Measurements from ENCODE around the gene KNOP1. TPM values are rescaled to one million over a fixed set of nuclear protein-coding genes. Genes with fewer than 3 reads are reported as not detected.

The KNOP1 gene
- total RNA-seq, 1 donor from 2014 or later, result 16.5 TPM

DNA sequence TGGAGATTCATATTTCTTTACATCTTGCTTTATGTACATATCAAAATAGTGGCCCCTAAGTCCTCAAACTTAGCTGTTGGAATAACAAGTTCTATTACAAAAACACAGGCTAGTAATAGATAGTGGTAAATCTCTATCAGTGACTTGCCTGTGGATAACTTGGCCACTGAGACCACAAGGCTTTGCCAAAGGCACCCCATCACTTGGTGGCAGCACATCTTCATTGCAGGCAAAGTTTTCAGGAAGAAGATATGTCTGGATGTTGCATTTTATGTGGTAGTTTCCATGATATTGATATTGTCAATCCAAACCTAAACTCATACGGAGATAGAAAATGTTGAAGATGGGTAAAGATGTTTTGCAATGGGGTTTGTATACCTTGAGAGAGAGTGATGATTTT lies 58.5 kb downstream of the KNOP1 start:
- no peak overlapping the region for H3K4me3 ChIP-seq (ENCODE audit: low read depth, low read length)
- no peak for DNase-seq (ENCODE audit: low read depth)
- TF ChIP-seq, protein P1, sequence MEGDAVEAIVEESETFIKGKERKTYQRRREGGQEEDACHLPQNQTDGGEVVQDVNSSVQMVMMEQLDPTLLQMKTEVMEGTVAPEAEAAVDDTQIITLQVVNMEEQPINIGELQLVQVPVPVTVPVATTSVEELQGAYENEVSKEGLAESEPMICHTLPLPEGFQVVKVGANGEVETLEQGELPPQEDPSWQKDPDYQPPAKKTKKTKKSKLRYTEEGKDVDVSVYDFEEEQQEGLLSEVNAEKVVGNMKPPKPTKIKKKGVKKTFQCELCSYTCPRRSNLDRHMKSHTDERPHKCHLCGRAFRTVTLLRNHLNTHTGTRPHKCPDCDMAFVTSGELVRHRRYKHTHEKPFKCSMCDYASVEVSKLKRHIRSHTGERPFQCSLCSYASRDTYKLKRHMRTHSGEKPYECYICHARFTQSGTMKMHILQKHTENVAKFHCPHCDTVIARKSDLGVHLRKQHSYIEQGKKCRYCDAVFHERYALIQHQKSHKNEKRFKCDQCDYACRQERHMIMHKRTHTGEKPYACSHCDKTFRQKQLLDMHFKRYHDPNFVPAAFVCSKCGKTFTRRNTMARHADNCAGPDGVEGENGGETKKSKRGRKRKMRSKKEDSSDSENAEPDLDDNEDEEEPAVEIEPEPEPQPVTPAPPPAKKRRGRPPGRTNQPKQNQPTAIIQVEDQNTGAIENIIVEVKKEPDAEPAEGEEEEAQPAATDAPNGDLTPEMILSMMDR (conservative IDR thresholded peaks at IDR 0.05; ENCODE audit: low read depth, low read length), result peak; percentile 20

DNA sequence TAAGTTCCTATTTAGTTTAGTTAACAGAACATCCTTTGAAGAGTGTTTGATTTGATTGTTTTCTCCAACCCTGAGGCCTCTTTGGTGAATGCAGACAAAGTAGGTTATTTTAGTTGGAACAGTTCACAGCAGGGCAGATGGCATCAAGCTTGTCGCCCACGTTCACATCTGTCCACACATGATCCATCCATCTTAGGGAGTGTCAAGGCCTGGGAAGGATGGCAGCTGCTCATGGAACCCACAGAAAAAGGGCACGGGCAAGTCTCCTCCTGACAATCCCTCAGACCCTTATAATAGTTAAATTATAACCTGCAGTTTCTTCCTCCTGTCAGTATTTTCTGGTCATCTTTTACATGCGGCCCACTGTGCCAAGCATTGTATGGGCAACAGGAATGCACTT lies 60.2 kb downstream of the KNOP1 start:
- no peak for DNase-seq (ENCODE audit: low read depth)
- no peak overlapping the region for H3K4me3 ChIP-seq (ENCODE audit: low read depth, low read length)
- TF ChIP-seq, protein P1 (conservative IDR thresholded peaks at IDR 0.05; ENCODE audit: low read depth, low read length), result no peak

DNA sequence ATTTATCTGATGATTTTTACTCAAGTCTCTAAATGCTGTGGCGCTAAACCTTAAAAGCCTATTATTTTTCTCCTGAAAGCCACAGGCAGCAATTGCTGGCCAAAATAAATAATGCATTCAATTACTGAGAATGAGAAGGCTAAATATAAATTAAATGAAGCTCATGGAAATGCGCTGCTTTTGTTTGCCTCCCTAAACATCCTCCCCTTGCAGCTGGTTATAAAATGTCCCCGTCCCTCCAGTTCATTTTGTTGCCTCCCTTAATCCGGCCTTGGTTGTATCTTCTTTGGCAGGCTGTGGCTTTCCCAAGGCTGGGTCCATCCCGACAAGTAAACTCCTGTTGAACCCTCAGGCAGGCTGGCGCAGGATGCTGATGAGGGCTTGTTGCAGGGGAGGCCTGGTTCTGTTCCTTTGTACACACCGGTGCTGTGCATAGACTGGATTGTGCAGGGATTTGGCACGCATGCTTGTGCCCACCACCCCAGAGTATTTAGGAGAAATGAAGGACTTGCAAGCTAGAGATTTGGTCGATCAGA lies 62.7 kb downstream of the KNOP1 start:
- TF ChIP-seq, protein P1 (conservative IDR thresholded peaks at IDR 0.05; ENCODE audit: low read depth, low read length), result no peak
- H3K4me3 ChIP-seq (ENCODE audit: low read depth, low read length), result no peak overlapping the region
- DNase-seq (ENCODE audit: low read depth), result no peak

DNA sequence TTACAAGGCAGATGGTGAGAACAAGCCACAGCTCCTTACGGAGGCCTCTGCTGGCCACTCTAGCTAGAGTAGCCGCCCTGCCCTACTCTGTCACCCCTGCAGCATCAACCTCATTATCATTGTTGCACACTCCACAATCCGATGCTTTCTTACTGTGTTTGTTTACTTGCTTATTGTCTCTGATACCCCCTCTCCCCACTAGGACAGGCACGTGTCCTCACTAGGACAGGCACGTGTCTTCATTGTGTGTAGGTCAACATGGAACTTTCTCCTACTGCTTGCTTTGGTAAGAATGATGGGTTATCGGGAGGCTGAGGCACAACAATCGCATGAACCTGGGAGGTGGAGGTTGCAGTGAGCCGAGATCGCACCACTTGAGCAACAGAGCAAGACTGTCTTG lies 63.9 kb downstream of the KNOP1 start:
- TF ChIP-seq, protein P1 (conservative IDR thresholded peaks at IDR 0.05; ENCODE audit: low read depth, low read length), result no peak
- H3K4me3 ChIP-seq (ENCODE audit: low read depth, low read length), result no peak overlapping the region
- no peak for DNase-seq (ENCODE audit: low read depth)

Other genes starting within 250 kb of the KNOP1 start
- 86.7 and 87.0 TPM in 2 replicates for gene GDE1, start 196.1 kb downstream of the KNOP1 start, total RNA-seq
- gene CCP110, start 194.3 kb downstream of the KNOP1 start, total RNA-seq, result 7.2 and 9.6 TPM in 2 replicates
- gene VPS35L, start 162.5 kb downstream of the KNOP1 start, total RNA-seq, result 36.9 and 43.0 TPM in 2 replicates
- 8.5 and 10.0 TPM in 2 replicates for gene IQCK, start within 50 bp of the KNOP1 start, total RNA-seq
- gene GPRC5B, start 166.6 kb upstream of the KNOP1 start, total RNA-seq, result 9.9 and 11.4 TPM in 2 replicates